ENCODE data around the gene PRKCE.
A peak's percentile ranks its signal among the peaks of the same experiment; 100 is the strongest.

PRKCE gene

GRCh38 chr2:46229134-46230063 lies 577.9 kb downstream of the PRKCE start:
- DNase-seq (ENCODE audit: low spot score) = peak; percentile 25

GRCh38 chr2:46230115-46230571 lies 578.7 kb downstream of the PRKCE start:
- DNase-seq (ENCODE audit: low spot score) = no peak

GRCh38 chr2:46230677-46231425 lies 579.4 kb downstream of the PRKCE start:
- no peak for DNase-seq (ENCODE audit: low spot score)

- no peak for DNase-seq (ENCODE audit: low spot score)
These were observed 580.2 kb downstream of the PRKCE start for GRCh38 chr2:46231721-46232120.

GRCh38 chr2:46232860-46233259 lies 581.4 kb downstream of the PRKCE start:
- DNase-seq (ENCODE audit: low spot score) = no peak

GRCh38 chr2:46236006-46236875 lies 584.8 kb downstream of the PRKCE start:
- DNase-seq (ENCODE audit: low spot score) = no peak

GRCh38 chr2:46236876-46237859 lies 585.7 kb downstream of the PRKCE start:
- DNase-seq (ENCODE audit: low spot score) = no peak

All from kidney capillary endothelial cell (primary cell).